IMR-90 (cell line): ENCODE results near the gene SH3TC1. TPM values are rescaled to one million over a fixed set of nuclear protein-coding genes. Genes with fewer than 3 reads are reported as not detected.

Source experiments
- ATAC-seq: fragments of 200-7000 bp; cut with Tn5 transposase; 2 replicates; pipeline ENCODE4 v1.9.1; 2020; ENCODE audit warnings: low read depth, mild to moderate bottlenecking, moderate library complexity
- BruUV-seq: library from RNA; stranded (reverse); fragments of 400-500 nt; replicated peaks from 2 replicates; lab custom pipeline; 2021; lab: Mats Ljungman, UMichigan
- CTCF ChIA-PET: fragments of 300-600 bp; formaldehyde crosslinking; extraction: SDS; loops from one replicate; lab custom pipeline; 2021; ENCODE audit warnings: antibody characterized with exemption; lab: Yijun Ruan, JAX
- POLR2A ChIA-PET: fragments of 300-600 bp; sonication (Branson Sonifier 250); formaldehyde crosslinking; loops from one replicate; lab custom pipeline; 2022; ENCODE audit warnings: antibody characterized with exemption; ENCODE audit not compliant: unreplicated experiment; lab: Charles Lee
- DNase-seq: peaks from one replicate; pipeline ENCODE4 v3.0.0; 2013
- H2AFZ ChIP-seq: replicated peaks from 2 replicates; pipeline ENCODE3; 2013; ENCODE audit warnings: low read length, mild to moderate bottlenecking; ENCODE audit not compliant: poor library complexity
- H2AK5ac ChIP-seq: 2 replicates; pipeline ENCODE4 v1.6.1; 2013; ENCODE audit warnings: low read depth, low read length, inconsistent platforms
- H2AK9ac ChIP-seq: replicated peaks from 2 replicates; pipeline ENCODE3; 2013; ENCODE audit warnings: mild to moderate bottlenecking, low read depth, low read length, moderate library complexity; ENCODE audit not compliant: poor library complexity
- H2BK120ac ChIP-seq: 2 replicates; pipeline ENCODE4 v1.6.1; 2013; ENCODE audit warnings: low read depth, low read length, inconsistent platforms
- H2BK15ac ChIP-seq: 3 replicates; pipeline ENCODE4 v1.6.1; 2013; ENCODE audit warnings: low read depth, low read length, inconsistent platforms
- H2BK20ac ChIP-seq: 2 replicates; pipeline ENCODE4 v1.6.1; 2013; ENCODE audit warnings: low read depth, mild to moderate bottlenecking, inconsistent platforms, low read length, moderate library complexity
- H2BK5ac ChIP-seq: 2 replicates; pipeline ENCODE4 v1.6.1; 2013; ENCODE audit warnings: mild to moderate bottlenecking, low read depth, low read length, inconsistent platforms; ENCODE audit not compliant: poor library complexity, severe bottlenecking
- H3K14ac ChIP-seq: replicated peaks from 2 replicates; pipeline ENCODE4 v1.6.1; 2013; ENCODE audit warnings: low read depth, low read length, inconsistent platforms
- H3K18ac ChIP-seq: 2 replicates; pipeline ENCODE4 v1.6.1; 2013; ENCODE audit warnings: low read depth, low read length, control low read depth
- H3K23ac ChIP-seq: 2 replicates; pipeline ENCODE4 v1.6.1; 2013; ENCODE audit warnings: low read depth, low read length, inconsistent platforms
- H3K27ac ChIP-seq: 2 replicates; pipeline ENCODE4 v1.5.1; 2013; ENCODE audit warnings: mild to moderate bottlenecking, control low read depth, low read length; ENCODE audit not compliant: insufficient read depth
- H3K27me3 ChIP-seq: 2 replicates; pipeline ENCODE4 v1.6.1; 2013; ENCODE audit warnings: low read length; ENCODE audit not compliant: control insufficient read depth, insufficient read depth
- H3K36me3 ChIP-seq: 2 replicates; pipeline ENCODE4 v1.6.1; 2013; ENCODE audit warnings: low read length, mixed read lengths; ENCODE audit not compliant: control insufficient read depth, insufficient read depth
- H3K4ac ChIP-seq: 2 replicates; pipeline ENCODE4 v1.6.1; 2013; ENCODE audit warnings: low read depth, low read length, inconsistent platforms
- H3K4me1 ChIP-seq: 2 replicates; pipeline ENCODE4 v1.6.1; 2013; ENCODE audit warnings: low read length, mixed read lengths; ENCODE audit not compliant: control insufficient read depth, insufficient read depth
- H3K4me2 ChIP-seq: 2 replicates; pipeline ENCODE4 v1.6.1; 2013; ENCODE audit warnings: low read depth, mild to moderate bottlenecking, control low read depth, low read length, moderate library complexity
- H3K4me3 ChIP-seq: 2 replicates; pipeline ENCODE4 v1.5.1; 2013; ENCODE audit warnings: low read depth, mild to moderate bottlenecking, control low read depth, low read length, moderate library complexity; ENCODE audit not compliant: insufficient read depth
- H3K56ac ChIP-seq: 2 replicates; pipeline ENCODE4 v1.6.1; 2013; ENCODE audit warnings: low read length, inconsistent platforms; ENCODE audit not compliant: insufficient read depth; ENCODE audit errors: extremely low read depth
- H3K79me1 ChIP-seq, 2 experiments: 2 replicates each; pipeline ENCODE4 v1.6.1; 2013; ENCODE audit warnings: low read length in 2 of 2, inconsistent platforms in 1 of 2, low read depth in 1 of 2
- H3K9ac ChIP-seq: 2 replicates; pipeline ENCODE4 v1.6.1; 2013; ENCODE audit warnings: low read depth, low read length, control low read depth
- H3K9me1 ChIP-seq: 2 replicates; pipeline ENCODE4 v1.6.1; 2013; ENCODE audit warnings: low read length, inconsistent platforms; ENCODE audit not compliant: insufficient read depth
- H3K9me3 ChIP-seq: 2 replicates; pipeline ENCODE4 v1.6.1; 2013; ENCODE audit warnings: low read length; ENCODE audit not compliant: control insufficient read depth, insufficient read depth
- H4K20me1 ChIP-seq: 2 replicates; pipeline ENCODE4 v1.6.1; 2013; ENCODE audit warnings: low read length, inconsistent platforms; ENCODE audit not compliant: insufficient read depth
- H4K5ac ChIP-seq: 2 replicates; pipeline ENCODE4 v1.6.1; 2013; ENCODE audit warnings: mild to moderate bottlenecking, low read depth, low read length, control low read depth
- H4K8ac ChIP-seq, 2 experiments: 2 replicates each; pipeline ENCODE4 v1.6.1; 2013; ENCODE audit warnings: low read depth in 2 of 2, low read length in 2 of 2, control low read depth in 1 of 2, inconsistent platforms in 1 of 2
- H4K91ac ChIP-seq: 2 replicates; pipeline ENCODE4 v1.6.1; 2013; ENCODE audit warnings: low read depth, low read length, inconsistent platforms; ENCODE audit not compliant: insufficient read depth
- BHLHE40 ChIP-seq: fragments of 150-350 bp; IDR thresholded peaks from 2 replicates; pipeline ENCODE4 v1.6.1; 2016; ENCODE audit warnings: mild to moderate bottlenecking, low read depth, low read length
- CHD1 ChIP-seq: IDR thresholded peaks from 2 replicates; pipeline ENCODE4 v1.6.1; 2012; ENCODE audit warnings: low read depth, low read length, improper control_type of control experiment
- CTCF ChIP-seq: conservative IDR thresholded peaks from 2 replicates; pipeline ENCODE4 v1.5.1; 2012; ENCODE audit warnings: mild to moderate bottlenecking, low read depth, low read length, improper control_type of control experiment
- ELK1 ChIP-seq: fragments of 150-350 bp; IDR thresholded peaks from 2 replicates; pipeline ENCODE4 v1.6.1; 2016; ENCODE audit warnings: low read depth, mild to moderate bottlenecking, low read length, moderate library complexity, borderline replicate concordance
- MAFK ChIP-seq: IDR thresholded peaks from 2 replicates; pipeline ENCODE4 v1.6.1; 2012; ENCODE audit warnings: low read depth, low read length, improper control_type of control experiment
- MAZ ChIP-seq: IDR thresholded peaks from 2 replicates; pipeline ENCODE4 v1.6.1; 2012; ENCODE audit warnings: low read depth, mild to moderate bottlenecking, low read length, improper control_type of control experiment, moderate library complexity, borderline replicate concordance
- NFE2L2 ChIP-seq: fragments of 150-350 bp; IDR thresholded peaks from 2 replicates; pipeline ENCODE4 v1.6.1; 2016; ENCODE audit warnings: low read depth, mild to moderate bottlenecking, low read length
- POLR2A ChIP-seq: IDR thresholded peaks from 2 replicates; pipeline ENCODE4 v1.6.1; 2012; ENCODE audit warnings: mild to moderate bottlenecking, low read depth, low read length
- RFX5 ChIP-seq: IDR thresholded peaks from 2 replicates; pipeline ENCODE4 v1.8.0; 2012; ENCODE audit warnings: low read depth, mild to moderate bottlenecking, low read length, moderate library complexity
- SMC3 ChIP-seq: fragments of 150-350 bp; IDR thresholded peaks from 2 replicates; pipeline ENCODE4 v1.6.1; 2016; ENCODE audit warnings: low read depth, mild to moderate bottlenecking, antibody characterized with exemption, low read length, moderate library complexity
- WGBS, 2 experiments: methylation state at CpG; one replicate each; pipeline versions ENCODE4 v1.1.5 to v1.1.7; 2013; ENCODE audit warnings: missing lambda C conversion rate in 2 of 2; ENCODE audit not compliant: insufficient read length in 1 of 2; ENCODE audit errors: extremely low coverage in 2 of 2; 5-methylcytosine and 5-hydroxymethylcytosine counted together
- dilution Hi-C: fragments of 300-500 bp; cut with HindIII; formaldehyde crosslinking; loops from one replicate; pipeline ENCODE4 v1.14.3; 2018; ENCODE audit warnings: low sequenced_read_pairs; ENCODE audit not compliant: unreplicated experiment
- in situ Hi-C: fragments of 300-500 bp; cut with MboI; formaldehyde crosslinking; loops from 3 replicates; pipeline ENCODE4 v1.14.3; 2019; ENCODE audit warnings: low sequenced_read_pairs, inconsistent platforms, mixed read lengths
- intact Hi-C: fragments of 100-400 bp; cut with micrococcal nuclease; formaldehyde crosslinking; loops from 2 replicates; pipeline ENCODE4 v1.10.0; 2022
- polyA plus RNA-seq, 3 experiments: library from polyadenylated mRNA; depleted of rRNA; stranded (reverse); fragments of >200 nt; gene quantifications; 2 replicates each; pipeline ENCODE4 v1.2.3, GENCODE V29; 2012; ENCODE audit warnings: low replicate concordance in 1 of 3
- total RNA-seq: library from RNA; depleted of rRNA; stranded (reverse); fragments of >200 nt; gene quantifications from 2 replicates; pipeline ENCODE4 v1.2.3, GENCODE V29; 2012

The SH3TC1 gene
- total and polyA plus RNA-seq, 2 of the 4 experiments (the other 2 are of a cell fraction), result 1.6 to 2.2 TPM

GRCh38 chr4:8276358-8277240 is 77.5 kb downstream of the SH3TC1 start:
- TF ChIP-seq NFE2L2, result no peak
- TF ChIP-seq BHLHE40, result no peak
- TF ChIP-seq CHD1, result no peak
- TF ChIP-seq ELK1, result no peak
- TF ChIP-seq POLR2A, result no peak
- no peak for TF ChIP-seq RFX5
- TF ChIP-seq MAZ, result no peak
- TF ChIP-seq MAFK, result no peak
- TF ChIP-seq SMC3, result no peak
- TF ChIP-seq CTCF, result no peak
- no TSS peak for BruUV-seq
- dilution Hi-C loops, result no loop called here
- no peak overlapping the region for H3K27ac ChIP-seq
- peak overlapping the region; percentile 73 for H3K14ac ChIP-seq
- H2BK120ac ChIP-seq, result peak overlapping the region; percentile 99
- H3K27me3 ChIP-seq, result no peaks in the 10 kb centered on the region; the same call in 1 of the 2 replicates
- no peaks in the 10 kb centered on the region for H3K9me3 ChIP-seq
- peak overlapping the region in 1 of 2 experiments; percentile 5; a peak in 2 of 4 replicates for H4K8ac ChIP-seq
- WGBS, 2 experiments, result 71% methylated on average over 15 of the region's 24 CpGs; no CpG with 5 or more reads in 1 of the 2 experiments
- peaks cover 7% of the 10 kb centered on the region for H4K20me1 ChIP-seq
- DNase-seq (peak; percentile 16), ATAC-seq (no peak)
- H2AK9ac ChIP-seq, result peak overlapping the region; percentile 80
- peak overlapping the region; percentile 73 for H4K91ac ChIP-seq
- H3K36me3 ChIP-seq, result no peaks in the 10 kb centered on the region
- H3K4me2 ChIP-seq, result no peak overlapping the region
- H3K9ac ChIP-seq, result no peak overlapping the region
- peak overlapping the region; percentile 74; the same call in 1 of the 2 replicates for H2BK20ac ChIP-seq
- peak overlapping the region; percentile 78 for H2AFZ ChIP-seq
- no peak overlapping the region; the same call in 1 of the 2 replicates for H3K23ac ChIP-seq
- peaks cover 4 to 38% of the 10 kb centered on the region in 2 experiments; a peak in 3 of 4 replicates for H3K79me1 ChIP-seq
- peaks cover 9% of the 10 kb centered on the region for H3K9me1 ChIP-seq
- no peak overlapping the region; the same call in 1 of the 2 replicates for H3K18ac ChIP-seq
- H2BK5ac ChIP-seq, result no peak overlapping the region
- no peak overlapping the region for H3K56ac ChIP-seq
- no peak overlapping the region for H3K4me3 ChIP-seq
- no peak overlapping the region for H4K5ac ChIP-seq
- in situ Hi-C loops, result no loop called here
- intact Hi-C loops, result loop anchor here (5.0 kb wide), 1 partner anchor 76 kb away; no protein-coding TSS in a partner anchor
- ChIA-PET CTCF (interaction anchor here (1.5 to 2.6 kb wide), 2 partner anchors 10 to 126 kb away, joined by 4 to 10 read pairs; no protein-coding TSS in a partner anchor), POLR2A (no interaction called here)
- peak overlapping the region; percentile 59 for H3K4ac ChIP-seq
- no peak overlapping the region for H2BK15ac ChIP-seq
- H2AK5ac ChIP-seq, result peak overlapping the region; percentile 94
- H3K4me1 ChIP-seq, result peaks cover 41% of the 10 kb centered on the region
